Body of pancreas (tissue), 4 donors: Measurements from ENCODE around the gene MARCHF3.

Experiments used
- POLR2A ChIP-seq, 3 donors: fragments of 450-650 bp; IDR thresholded peaks; one replicate each; pipeline ENCODE4 v1.6.1; 2016; ENCODE audit warnings: antibody characterized with exemption in 3 of 3, mild to moderate bottlenecking in 2 of 3
- TF ChIP-seq, protein P1 (sequence below), 7 experiments: fragments of 450-650 bp in 4 of 7; fragments of 200-600 bp in 3 of 7; sonication (generic) in 3 of 7; IDR thresholded peaks; one replicate each; pipeline ENCODE4 v1.5.1; 2016 to 2019; ENCODE audit warnings: antibody characterized with exemption in 7 of 7

DNA sequence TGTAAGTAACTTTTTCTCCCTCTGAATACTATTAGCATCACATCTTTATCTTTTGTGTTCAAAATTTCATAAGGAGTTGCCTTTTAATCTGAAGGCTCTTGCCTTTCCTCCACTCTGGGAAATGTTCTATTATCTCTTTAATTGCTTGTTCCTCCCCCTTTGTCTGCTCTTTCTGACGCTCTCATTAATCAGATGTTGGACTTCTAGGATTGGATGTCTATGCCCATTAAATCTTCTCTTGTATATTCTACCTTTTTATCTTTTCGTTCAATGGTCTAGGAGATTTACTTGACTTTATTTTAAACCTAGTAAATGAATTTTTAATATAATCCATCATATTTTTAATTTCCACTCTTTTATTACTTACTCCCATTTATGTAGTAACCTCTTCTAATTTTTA is 76.7 kb downstream of the MARCHF3 start:
- TF ChIP-seq, protein P1, sequence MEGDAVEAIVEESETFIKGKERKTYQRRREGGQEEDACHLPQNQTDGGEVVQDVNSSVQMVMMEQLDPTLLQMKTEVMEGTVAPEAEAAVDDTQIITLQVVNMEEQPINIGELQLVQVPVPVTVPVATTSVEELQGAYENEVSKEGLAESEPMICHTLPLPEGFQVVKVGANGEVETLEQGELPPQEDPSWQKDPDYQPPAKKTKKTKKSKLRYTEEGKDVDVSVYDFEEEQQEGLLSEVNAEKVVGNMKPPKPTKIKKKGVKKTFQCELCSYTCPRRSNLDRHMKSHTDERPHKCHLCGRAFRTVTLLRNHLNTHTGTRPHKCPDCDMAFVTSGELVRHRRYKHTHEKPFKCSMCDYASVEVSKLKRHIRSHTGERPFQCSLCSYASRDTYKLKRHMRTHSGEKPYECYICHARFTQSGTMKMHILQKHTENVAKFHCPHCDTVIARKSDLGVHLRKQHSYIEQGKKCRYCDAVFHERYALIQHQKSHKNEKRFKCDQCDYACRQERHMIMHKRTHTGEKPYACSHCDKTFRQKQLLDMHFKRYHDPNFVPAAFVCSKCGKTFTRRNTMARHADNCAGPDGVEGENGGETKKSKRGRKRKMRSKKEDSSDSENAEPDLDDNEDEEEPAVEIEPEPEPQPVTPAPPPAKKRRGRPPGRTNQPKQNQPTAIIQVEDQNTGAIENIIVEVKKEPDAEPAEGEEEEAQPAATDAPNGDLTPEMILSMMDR (IDR thresholded peaks at IDR 0.05): no peak
- TF ChIP-seq POLR2A (IDR thresholded peaks at IDR 0.05): no peak
